ENCODE data around the gene ATMIN. TPM values are rescaled to one million over a fixed set of nuclear protein-coding genes. Genes with fewer than 3 reads are reported as not detected.

ATMIN gene
- total RNA-seq, 1 experiment from 2014 or later, result 66.6 TPM

GRCh38 chr16:81006813-81007695 is 28.6 kb upstream of the ATMIN start, which contains the start of the genes CENPN and CMC2:
CENPN (plus strand) TSS chr16:81007214; CDS start chr16:81011940, 4,726 bp downstream.
CMC2 (minus strand) TSS chr16:81006885; CDS start chr16:80997394, 9,491 bp downstream.
- Mint-ChIP-seq H3K4me3 (peak within 1 kb of the TSS; percentile 93 to 99), H3K4me1 (peaks cover 18 to 25% of the 10 kb centered on the region in 2 experiments), H3K27me3 (ENCODE audit: low read depth) (no peaks in the 10 kb centered on the region; the same call in 1 of the 2 replicates), H3K27ac (peak within 1 kb of the TSS; percentile 100), H3K9me3 (no peaks in the 10 kb centered on the region; a peak in 1 of 5 replicates), H3K36me3 (ENCODE audit: insufficient read depth in 1 of 3, low read depth in 3 of 3) (peaks cover 7 to 22% (median 20%) of the 10 kb centered on the region in 3 experiments)
- Histone ChIP-seq H2BK20ac (ENCODE audit: low read depth, low read length, poor library complexity, severe bottlenecking) (no peak within 1 kb of the TSS), H3K79me2 (ENCODE audit: insufficient read depth, low read length) (peaks cover 33% of the 10 kb centered on the region; the same call in 1 of the 2 replicates), H2BK120ac (ENCODE audit: low read depth, low read length, poor library complexity, severe bottlenecking) (peak within 1 kb of the TSS; percentile 76), H3K23ac (ENCODE audit: insufficient read length, low read depth, low read length) (no peak within 1 kb of the TSS), H4K5ac (ENCODE audit: insufficient read length, low read depth, low read length) (peak within 1 kb of the TSS; percentile 98), H4K91ac (ENCODE audit: insufficient read length, low read depth, low read length) (no peak within 1 kb of the TSS), H2AFZ (ENCODE audit: low read length) (no peak within 1 kb of the TSS), H4K20me1 (ENCODE audit: control insufficient read depth, insufficient read depth, insufficient read length) (no peaks in the 10 kb centered on the region), H4K8ac (replicated peaks; ENCODE audit: insufficient read length, low read depth, low read length) (peak within 1 kb of the TSS; percentile 93), H3K79me1 (ENCODE audit: insufficient read depth, low read depth, low read length, poor library complexity, severe bottlenecking) (peaks cover 17% of the 10 kb centered on the region), H2BK5ac (ENCODE audit: insufficient read length, low read length) (peak within 1 kb of the TSS; percentile 97), H2BK15ac (ENCODE audit: low read depth, low read length) (no peak within 1 kb of the TSS; the same call in 1 of the 2 replicates), H3K4me2 (ENCODE audit: insufficient read depth, insufficient read length, low read length) (peak within 1 kb of the TSS; percentile 76), H3T11ph (ENCODE audit: low read length) (no peak within 1 kb of the TSS), H3K9ac (ENCODE audit: extremely low read depth, insufficient read length, low read length) (peak within 1 kb of the TSS; percentile 98), H3K4me1 (ENCODE audit: insufficient read depth, low read length) (no peaks in the 10 kb centered on the region), H3K56ac (ENCODE audit: insufficient read length, low read depth, low read length) (peak within 1 kb of the TSS; percentile 93), H3K27me3 (ENCODE audit: insufficient read depth, low read length) (no peaks in the 10 kb centered on the region), H3K27ac (ENCODE audit: insufficient read length, low read depth, low read length) (peak within 1 kb of the TSS; percentile 73), H3K4ac (ENCODE audit: low read depth, low read length) (no peak within 1 kb of the TSS), H3K18ac (ENCODE audit: insufficient read length, low read depth, low read length) (peak within 1 kb of the TSS; percentile 100), H3K14ac (ENCODE audit: insufficient read depth, low read length) (peak within 1 kb of the TSS; percentile 100), H2AK5ac (ENCODE audit: insufficient read length, low read length) (no peak within 1 kb of the TSS), H2BK12ac (ENCODE audit: insufficient read length, low read depth, low read length) (no peak within 1 kb of the TSS), H3K23me2 (ENCODE audit: insufficient read length, low read depth, low read length, poor library complexity, severe bottlenecking) (no peaks in the 10 kb centered on the region), H3K9me3 (ENCODE audit: control insufficient read depth, low read depth, low read length) (no peaks in the 10 kb centered on the region)
- TF ChIP-seq CTCF (conservative IDR thresholded peaks at IDR 0.05), result no peak
- DNase-seq, result peak; percentile 98
- WGBS (ENCODE audit: extremely low coverage, insufficient read length, low lambda C conversion rate), result no CpG with 5 or more reads among the region's 75 CpGs

All from H9 (cell line).